SK-N-SH (cell line): ENCODE results near the gene HMMR. TPM values are rescaled to one million over a fixed set of nuclear protein-coding genes. Genes with fewer than 3 reads are reported as not detected.

Source experiments
- CTCF ChIA-PET: fragments of 300-600, 350-600 bp; formaldehyde crosslinking; extraction: SDS; loops from one replicate; lab custom pipeline; 2021; lab: Yijun Ruan, JAX
- POLR2A ChIA-PET: fragments of 350-600 bp; sonication (Branson Sonifier 250); formaldehyde crosslinking; extraction: SDS; loops from one replicate; lab custom pipeline; 2020; ENCODE audit warnings: antibody characterized with exemption, inconsistent platforms; lab: Yijun Ruan, JAX
- DNase-seq: peaks from one replicate; pipeline ENCODE4 v3.0.0; 2012
- H2AFZ ChIP-seq: fragments of 200-600 bp; sonication (generic); 2 replicates; pipeline ENCODE4 v1.8.1; 2016; ENCODE audit warnings: antibody characterized with exemption, mild to moderate bottlenecking, low read depth
- H3F3A ChIP-seq: fragments of 200-600 bp; sonication (generic); replicated peaks from 2 replicates; pipeline ENCODE3; 2016; ENCODE audit warnings: antibody characterized with exemption, mild to moderate bottlenecking; ENCODE audit not compliant: insufficient read depth
- H3K27ac ChIP-seq, 2 experiments: fragments of 200-500 bp in 1 of 2; fragments of 200-600 bp in 1 of 2; sonication (Bioruptor generic) in 1 of 2; sonication (generic), shearing (Covaris generic) in 1 of 2; 2 replicates each; pipeline versions ENCODE4 v1.5.1 to v1.6.1; 2014 to 2016; ENCODE audit warnings: low read depth in 2 of 2, inconsistent platforms in 1 of 2, low read length in 1 of 2, mild to moderate bottlenecking in 1 of 2, mixed read lengths in 1 of 2
- H3K27me3 ChIP-seq: fragments of 200-600 bp; sonication (generic), shearing (Covaris generic); 2 replicates; pipeline ENCODE4 v1.6.1; 2016; ENCODE audit warnings: mixed run types; ENCODE audit not compliant: insufficient read depth
- H3K36me3 ChIP-seq, 2 experiments: fragments of 200-500 bp in 1 of 2; fragments of 200-600 bp in 1 of 2; sonication (Bioruptor generic) in 1 of 2; sonication (generic) in 1 of 2; replicated peaks in 1 of 2; 2 replicates each; pipeline versions ENCODE3 to v1.5.1; 2014 to 2016; ENCODE audit warnings: low read length in 1 of 2, mild to moderate bottlenecking in 1 of 2; ENCODE audit not compliant: insufficient read depth in 2 of 2, control insufficient read depth in 1 of 2
- H3K4me1 ChIP-seq, 2 experiments: fragments of 200-500 bp in 1 of 2; fragments of 200-600 bp in 1 of 2; sonication (Bioruptor generic) in 1 of 2; sonication (generic), shearing (Covaris generic) in 1 of 2; 2 replicates each; pipeline versions ENCODE4 v1.5.1 to v1.6.1; 2014 to 2016; ENCODE audit warnings: low read depth in 1 of 2, low read length in 1 of 2, mixed run types in 1 of 2; ENCODE audit not compliant: insufficient read depth in 2 of 2, control insufficient read depth in 1 of 2
- H3K4me2 ChIP-seq: fragments of 200-600 bp; sonication (generic), shearing (Covaris generic); 2 replicates; pipeline ENCODE4 v1.6.1; 2017; ENCODE audit warnings: mixed run types
- H3K4me3 ChIP-seq, 2 experiments: fragments of 200-500 bp in 1 of 2; fragments of 200-600 bp in 1 of 2; sonication (Bioruptor generic) in 1 of 2; sonication (generic), shearing (Covaris generic) in 1 of 2; 2 replicates each; pipeline versions ENCODE4 v1.5.1 to v1.8.1; 2014 to 2016; ENCODE audit warnings: low read depth in 2 of 2, inconsistent platforms in 1 of 2, low read length in 1 of 2, mild to moderate bottlenecking in 1 of 2, mixed read lengths in 1 of 2, moderate library complexity in 1 of 2
- H3K79me2 ChIP-seq: fragments of 200-600 bp; sonication (generic); 2 replicates; pipeline ENCODE4 v1.8.1; 2017; ENCODE audit warnings: mild to moderate bottlenecking; ENCODE audit not compliant: insufficient read depth
- H3K9ac ChIP-seq: fragments of 200-600 bp; sonication (generic); 2 replicates; pipeline ENCODE4 v1.6.1; 2017; ENCODE audit warnings: mixed run types
- H3K9me2 ChIP-seq: fragments of 200-600 bp; sonication (generic); 2 replicates; pipeline ENCODE4 v1.6.1; 2017; ENCODE audit warnings: mixed run types
- H3K9me3 ChIP-seq: fragments of 200-600 bp; sonication (generic); 2 replicates; pipeline ENCODE4 v1.6.1; 2017; ENCODE audit warnings: mixed run types, mild to moderate bottlenecking, moderate library complexity
- H4K20me1 ChIP-seq: fragments of 200-600 bp; sonication (generic); 2 replicates; pipeline ENCODE4 v1.6.1; 2017; ENCODE audit warnings: mild to moderate bottlenecking, mixed run types; ENCODE audit not compliant: insufficient read depth
- ELF1 ChIP-seq: IDR thresholded peaks from 2 replicates; pipeline ENCODE4 v1.4.0; 2012
- FOSL2 ChIP-seq: IDR thresholded peaks from 2 replicates; pipeline ENCODE4 v1.4.0; 2012; ENCODE audit warnings: low read depth, mild to moderate bottlenecking, moderate library complexity, borderline replicate concordance
- GABPA ChIP-seq: IDR thresholded peaks from 2 replicates; pipeline ENCODE4 v1.4.0; 2012; ENCODE audit warnings: low read depth, mild to moderate bottlenecking
- GATA2 ChIP-seq: sonication (generic); formaldehyde crosslinking; IDR thresholded peaks from 2 replicates; pipeline ENCODE4 v1.5.0; 2020; ENCODE audit warnings: mild to moderate bottlenecking, missing genetic modification reagents
- JUND ChIP-seq: IDR thresholded peaks from 2 replicates; pipeline ENCODE4 v1.4.0; 2012
- MEF2A ChIP-seq: IDR thresholded peaks from 2 replicates; pipeline ENCODE4 v1.4.0; 2012; ENCODE audit warnings: low read depth, borderline replicate concordance
- MXI1 ChIP-seq: IDR thresholded peaks from 2 replicates; pipeline ENCODE4 v1.6.1; 2012; ENCODE audit warnings: mild to moderate bottlenecking, low read depth, low read length, improper control_type of control experiment
- NFIC ChIP-seq: IDR thresholded peaks from 2 replicates; pipeline ENCODE4 v1.4.0; 2012; ENCODE audit warnings: borderline replicate concordance
- NRF1 ChIP-seq: IDR thresholded peaks from 2 replicates; pipeline ENCODE4 v1.6.1; 2012; ENCODE audit warnings: low read depth, mild to moderate bottlenecking, low read length
- POLR2AphosphoS5 ChIP-seq: IDR thresholded peaks from 2 replicates; pipeline ENCODE4 v1.6.1; 2012; ENCODE audit warnings: low read depth, low read length
- RCOR1 ChIP-seq: fragments of 150-350 bp; IDR thresholded peaks from 2 replicates; pipeline ENCODE4 v1.6.1; 2017; ENCODE audit warnings: antibody characterized with exemption, low read length
- SIN3A ChIP-seq: IDR thresholded peaks from 2 replicates; pipeline ENCODE4 v1.6.1; 2012; ENCODE audit warnings: low read depth, mild to moderate bottlenecking, low read length, moderate library complexity, borderline replicate concordance
- TAF1 ChIP-seq: IDR thresholded peaks from 2 replicates; pipeline ENCODE4 v1.6.1; 2012; ENCODE audit warnings: low read depth, mild to moderate bottlenecking, low read length, moderate library complexity, borderline replicate concordance
- TCF12 ChIP-seq: IDR thresholded peaks from 2 replicates; pipeline ENCODE4 v1.4.0; 2012
- TEAD4 ChIP-seq: IDR thresholded peaks from 2 replicates; pipeline ENCODE4 v1.4.0; 2012; ENCODE audit warnings: mild to moderate bottlenecking, borderline replicate concordance; ENCODE audit not compliant: insufficient read depth
- WGBS: methylation state at CpG from one replicate; pipeline ENCODE4 v1.1.6; 2017; ENCODE audit warnings: low lambda C conversion rate; 5-methylcytosine and 5-hydroxymethylcytosine counted together
- polyA plus RNA-seq, 3 experiments: library from polyadenylated mRNA; depleted of rRNA; stranded (reverse); fragments of >200 nt; gene quantifications; 2 replicates each; pipeline ENCODE4 v1.2.3, GENCODE V29; 2012
- TF ChIP-seq, protein P1 (sequence below): IDR thresholded peaks from 2 replicates; pipeline ENCODE4; 2012
- TF ChIP-seq, protein P2 (sequence below): IDR thresholded peaks from 2 replicates; pipeline ENCODE4 v1.4.0; 2012; ENCODE audit warnings: low read depth
- TF ChIP-seq, protein P3 (sequence below): fragments of 200-600 bp; sonication (generic); IDR thresholded peaks from 2 replicates; pipeline ENCODE4 v1.6.1; 2017; ENCODE audit warnings: antibody characterized with exemption, mild to moderate bottlenecking, moderate library complexity
- TF ChIP-seq, protein P4 (sequence below): fragments of 150-350 bp; IDR thresholded peaks from 2 replicates; pipeline ENCODE4 v1.6.1; 2016; ENCODE audit warnings: mild to moderate bottlenecking, low read depth, low read length

HMMR gene
- polyA plus RNA-seq, 1 of the 3 experiments (the other 2 are of a cell fraction) = 7.7 TPM

DNA sequence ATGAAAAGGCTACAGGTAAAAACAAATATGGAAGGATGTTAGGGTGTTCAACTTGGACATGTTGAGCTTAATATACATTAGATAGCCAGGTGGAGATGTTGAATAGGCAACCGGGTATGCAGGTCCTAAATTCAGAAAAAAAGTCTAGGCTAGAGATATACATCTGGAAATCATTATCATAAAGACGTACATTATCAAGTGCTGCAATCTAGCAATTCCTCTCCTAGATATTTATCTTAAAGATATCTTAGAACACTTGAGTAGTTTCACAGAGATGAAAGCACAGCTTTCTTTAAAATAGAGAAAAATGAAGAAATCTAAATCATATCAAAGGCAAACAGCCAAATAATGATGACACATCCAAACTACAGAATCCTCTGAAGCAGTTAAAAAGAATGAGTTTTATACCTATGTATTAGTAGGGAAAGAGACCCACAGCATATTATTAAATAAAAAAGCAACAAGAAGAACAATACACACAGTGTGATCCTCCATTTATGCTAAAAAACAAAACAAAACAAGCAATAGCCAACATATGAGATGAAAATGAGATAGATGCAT, 4.3 kb upstream of the HMMR start:
- TF ChIP-seq TCF12 (peak; percentile 82), NFIC (peak; percentile 47; the same call in 1 of the 2 replicates), JUND (peak; percentile 39), GATA2 (no peak), MEF2A (no peak)
- TF ChIP-seq, protein P1, sequence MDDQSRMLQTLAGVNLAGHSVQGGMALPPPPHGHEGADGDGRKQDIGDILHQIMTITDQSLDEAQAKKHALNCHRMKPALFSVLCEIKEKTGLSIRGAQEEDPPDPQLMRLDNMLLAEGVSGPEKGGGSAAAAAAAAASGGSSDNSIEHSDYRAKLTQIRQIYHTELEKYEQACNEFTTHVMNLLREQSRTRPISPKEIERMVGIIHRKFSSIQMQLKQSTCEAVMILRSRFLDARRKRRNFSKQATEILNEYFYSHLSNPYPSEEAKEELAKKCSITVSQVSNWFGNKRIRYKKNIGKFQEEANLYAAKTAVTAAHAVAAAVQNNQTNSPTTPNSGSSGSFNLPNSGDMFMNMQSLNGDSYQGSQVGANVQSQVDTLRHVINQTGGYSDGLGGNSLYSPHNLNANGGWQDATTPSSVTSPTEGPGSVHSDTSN = peak; percentile 27; the same call in 1 of the 2 replicates
- 34% methylated on average over 2 of the region's 2 CpGs for WGBS
- Histone ChIP-seq H3K79me2 (peaks cover 36% of the 10 kb centered on the region), H3K27me3 (no peaks in the 10 kb centered on the region), H3K27ac (peak overlapping the region; percentile 23 to 54; a peak in 3 of 4 replicates), H3K36me3 (peaks cover 29 to 36% of the 10 kb centered on the region in 2 experiments), H3F3A (peaks cover 47% of the 10 kb centered on the region), H4K20me1 (no peaks in the 10 kb centered on the region), H3K4me2 (0 out of 2 replicates have a peak overlapping the region, but pooled peaks have one; percentile 23), H3K4me3 (no peak overlapping the region), H3K4me1 (peaks cover 7 to 12% of the 10 kb centered on the region in 2 experiments; a peak in 3 of 4 replicates), H3K9me2 (no peaks in the 10 kb centered on the region), H2AFZ (no peak overlapping the region), H3K9ac (no peak overlapping the region), H3K9me3 (no peaks in the 10 kb centered on the region)
- POLR2A ChIA-PET = no interaction called here
- DNase-seq = no peak
- CTCF ChIA-PET = no interaction called here

- POLR2A ChIA-PET = no interaction called here
- Histone ChIP-seq H3K4me2 (0 out of 2 replicates have a peak overlapping the region, but pooled peaks have one; percentile 21), H3K9me3 (no peaks in the 10 kb centered on the region), H3F3A (peaks cover 53% of the 10 kb centered on the region), H3K36me3 (peaks cover 29 to 36% of the 10 kb centered on the region in 2 experiments), H3K27me3 (no peaks in the 10 kb centered on the region), H4K20me1 (no peaks in the 10 kb centered on the region), H3K27ac (peak overlapping the region in 1 of 2 experiments; percentile 54; a peak in 2 of 4 replicates), H3K4me1 (peaks cover 7 to 12% of the 10 kb centered on the region in 2 experiments; a peak in 3 of 4 replicates), H2AFZ (no peak overlapping the region), H3K9ac (no peak overlapping the region), H3K4me3 (no peak overlapping the region), H3K9me2 (no peaks in the 10 kb centered on the region), H3K79me2 (peaks cover 36% of the 10 kb centered on the region)
- no peak for DNase-seq
- 91% methylated on average over 7 of the region's 7 CpGs for WGBS
- CTCF ChIA-PET = no interaction called here
- no peak for TF ChIP-seq MXI1
- TF ChIP-seq FOSL2 = no peak
- TF ChIP-seq SIN3A = no peak
- no peak for TF ChIP-seq TEAD4
- no peak for TF ChIP-seq TAF1
- no peak for TF ChIP-seq POLR2AphosphoS5
- TF ChIP-seq, protein P2, sequence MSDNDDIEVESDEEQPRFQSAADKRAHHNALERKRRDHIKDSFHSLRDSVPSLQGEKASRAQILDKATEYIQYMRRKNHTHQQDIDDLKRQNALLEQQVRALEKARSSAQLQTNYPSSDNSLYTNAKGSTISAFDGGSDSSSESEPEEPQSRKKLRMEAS = no peak
- TF ChIP-seq TCF12 = no peak
- TF ChIP-seq, protein P3, sequence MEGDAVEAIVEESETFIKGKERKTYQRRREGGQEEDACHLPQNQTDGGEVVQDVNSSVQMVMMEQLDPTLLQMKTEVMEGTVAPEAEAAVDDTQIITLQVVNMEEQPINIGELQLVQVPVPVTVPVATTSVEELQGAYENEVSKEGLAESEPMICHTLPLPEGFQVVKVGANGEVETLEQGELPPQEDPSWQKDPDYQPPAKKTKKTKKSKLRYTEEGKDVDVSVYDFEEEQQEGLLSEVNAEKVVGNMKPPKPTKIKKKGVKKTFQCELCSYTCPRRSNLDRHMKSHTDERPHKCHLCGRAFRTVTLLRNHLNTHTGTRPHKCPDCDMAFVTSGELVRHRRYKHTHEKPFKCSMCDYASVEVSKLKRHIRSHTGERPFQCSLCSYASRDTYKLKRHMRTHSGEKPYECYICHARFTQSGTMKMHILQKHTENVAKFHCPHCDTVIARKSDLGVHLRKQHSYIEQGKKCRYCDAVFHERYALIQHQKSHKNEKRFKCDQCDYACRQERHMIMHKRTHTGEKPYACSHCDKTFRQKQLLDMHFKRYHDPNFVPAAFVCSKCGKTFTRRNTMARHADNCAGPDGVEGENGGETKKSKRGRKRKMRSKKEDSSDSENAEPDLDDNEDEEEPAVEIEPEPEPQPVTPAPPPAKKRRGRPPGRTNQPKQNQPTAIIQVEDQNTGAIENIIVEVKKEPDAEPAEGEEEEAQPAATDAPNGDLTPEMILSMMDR = no peak
- TF ChIP-seq MEF2A = no peak
- TF ChIP-seq NRF1 = no peak
- no peak for TF ChIP-seq GABPA
- no peak for TF ChIP-seq RCOR1
- TF ChIP-seq, protein P4, sequence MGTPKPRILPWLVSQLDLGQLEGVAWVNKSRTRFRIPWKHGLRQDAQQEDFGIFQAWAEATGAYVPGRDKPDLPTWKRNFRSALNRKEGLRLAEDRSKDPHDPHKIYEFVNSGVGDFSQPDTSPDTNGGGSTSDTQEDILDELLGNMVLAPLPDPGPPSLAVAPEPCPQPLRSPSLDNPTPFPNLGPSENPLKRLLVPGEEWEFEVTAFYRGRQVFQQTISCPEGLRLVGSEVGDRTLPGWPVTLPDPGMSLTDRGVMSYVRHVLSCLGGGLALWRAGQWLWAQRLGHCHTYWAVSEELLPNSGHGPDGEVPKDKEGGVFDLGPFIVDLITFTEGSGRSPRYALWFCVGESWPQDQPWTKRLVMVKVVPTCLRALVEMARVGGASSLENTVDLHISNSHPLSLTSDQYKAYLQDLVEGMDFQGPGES = no peak
- TF ChIP-seq ELF1 = no peak
- TF ChIP-seq GATA2 = no peak
Measured at GRCh38 chr5:163456840-163457239, 3.6 kb upstream of the HMMR start.
